Stimulated activated CD4-positive, alpha-beta T cell treated with anti-CD3 and anti-CD28 coated beads, Interleukin-15, amount 100 ng/mL, for 24 hours (primary cell): ENCODE results near the gene DNM1L.
"Not testable (repeated sequence)": the region's sequence is repeated elsewhere in the genome, so short reads cannot be mapped to it uniquely, and the experiment has no call there.

ENCODE experiments used
- DNase-seq: peaks from one replicate; pipeline ENCODE4 v3.0.0-alpha.2; 2020

The DNM1L gene

GRCh38 chr12:32698285-32698684 is 19.2 kb downstream of the DNM1L start:
- no peak for DNase-seq

DNA sequence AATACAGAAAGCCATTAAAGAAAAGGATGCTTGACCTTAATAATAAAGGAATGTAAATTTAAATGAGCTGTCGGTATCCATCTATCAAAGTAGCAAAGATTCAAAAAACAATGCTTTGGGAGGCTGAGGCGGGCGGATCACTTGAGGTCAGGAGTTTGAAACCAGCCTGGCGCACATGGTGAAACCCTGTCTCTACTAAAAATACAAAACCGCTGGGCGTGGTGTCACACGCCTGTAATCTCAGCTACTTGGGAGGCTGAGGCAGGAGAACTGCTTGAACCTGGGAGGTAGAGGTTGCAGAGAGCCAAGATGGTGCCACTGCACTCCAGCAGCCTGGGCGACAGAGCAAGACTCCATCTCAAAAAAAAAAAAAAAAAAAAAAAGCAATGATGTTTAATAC is 20.3 kb downstream of the DNM1L start:
- not testable (repeated sequence) for DNase-seq

- DNase-seq, result no peak
Measured at GRCh38 chr12:32702473-32702872, 23.4 kb downstream of the DNM1L start.

DNA sequence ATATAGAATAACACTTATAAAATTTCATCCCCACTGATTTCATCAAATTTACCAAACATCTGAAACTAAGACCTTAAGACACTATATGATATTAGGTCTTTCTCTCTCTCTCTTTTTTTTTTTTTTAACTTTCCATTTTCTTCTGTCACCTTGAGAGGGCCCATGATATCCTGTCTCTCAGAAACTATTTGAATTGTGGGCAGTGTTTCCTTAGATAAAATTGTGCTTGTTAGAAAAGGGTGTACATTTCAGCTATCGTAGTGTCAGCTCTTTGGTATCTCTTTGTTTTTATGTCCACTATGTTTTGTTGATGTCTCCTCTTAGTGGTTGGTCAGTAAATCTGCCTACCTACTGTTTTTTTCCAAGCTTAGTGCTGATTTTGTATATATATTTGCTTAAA is 23.8 kb downstream of the DNM1L start:
- no peak for DNase-seq

DNA sequence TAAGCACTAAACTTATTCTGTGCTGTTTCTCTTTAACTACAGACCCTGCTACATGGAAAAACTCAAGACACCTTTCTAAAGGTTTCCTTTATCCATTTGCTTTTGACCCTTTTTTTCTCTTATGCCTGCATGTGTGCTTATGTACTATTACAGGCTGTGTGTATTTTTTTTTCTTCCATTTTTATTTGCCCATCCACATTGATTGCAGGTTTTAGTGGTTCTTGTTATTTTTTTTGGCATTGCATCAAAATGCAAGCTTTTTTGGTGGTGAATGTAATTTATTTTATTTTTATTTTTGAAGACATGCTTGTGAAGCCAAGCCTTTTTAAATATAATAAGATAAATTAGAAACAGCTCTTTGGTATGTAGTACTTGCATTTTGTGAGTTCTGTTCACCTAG is 26.7 kb downstream of the DNM1L start:
- DNase-seq, result no peak

- no peak for DNase-seq
Measured at GRCh38 chr12:32706335-32707024, 27.4 kb downstream of the DNM1L start.

DNA sequence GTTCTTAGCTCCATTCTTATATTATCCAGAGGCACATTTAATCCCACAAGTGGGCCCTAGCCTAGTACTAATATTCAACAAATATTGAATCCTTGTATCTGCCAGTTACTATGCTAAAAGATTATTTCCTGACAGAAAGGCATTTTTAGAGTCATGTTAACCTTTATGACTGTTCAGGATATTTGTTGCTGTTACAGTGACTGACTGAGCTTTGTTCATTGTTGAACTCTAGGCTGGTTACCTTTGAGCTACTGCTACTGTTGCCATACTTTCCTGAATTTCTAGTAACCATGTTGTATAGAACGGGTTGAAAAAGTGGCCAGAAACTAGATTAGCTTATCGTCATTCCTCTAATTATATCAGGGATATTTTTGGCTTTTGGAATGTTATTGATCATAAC is 29.8 kb downstream of the DNM1L start:
- no peak for DNase-seq

DNA sequence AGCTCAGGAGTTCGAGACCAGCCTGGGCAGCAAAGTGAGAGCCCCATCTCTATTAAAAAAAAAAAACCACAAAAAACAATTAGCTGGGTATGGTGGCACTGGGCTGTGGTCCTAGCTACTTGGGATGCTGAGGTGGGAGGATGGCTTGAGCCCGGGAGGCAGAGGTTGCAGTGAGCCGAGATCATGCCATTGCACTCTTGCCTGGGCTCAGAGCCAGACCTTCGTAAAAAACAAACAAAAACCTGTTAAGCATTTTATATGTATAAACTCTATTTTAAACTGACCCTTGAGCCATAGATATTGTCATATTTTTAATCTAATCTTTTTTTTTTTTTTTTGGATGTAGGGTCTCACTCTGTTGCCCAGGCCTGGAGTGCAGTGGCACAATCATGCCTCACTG is 35.7 kb downstream of the DNM1L start:
- no peak for DNase-seq

GRCh38 chr12:32718926-32719325 is 39.8 kb downstream of the DNM1L start:
- no peak for DNase-seq

- not testable (repeated sequence) for DNase-seq
Measured at GRCh38 chr12:32725308-32725707, 46.2 kb downstream of the DNM1L start.

GRCh38 chr12:32726286-32726685 is 47.2 kb downstream of the DNM1L start:
- DNase-seq, result no peak

DNA sequence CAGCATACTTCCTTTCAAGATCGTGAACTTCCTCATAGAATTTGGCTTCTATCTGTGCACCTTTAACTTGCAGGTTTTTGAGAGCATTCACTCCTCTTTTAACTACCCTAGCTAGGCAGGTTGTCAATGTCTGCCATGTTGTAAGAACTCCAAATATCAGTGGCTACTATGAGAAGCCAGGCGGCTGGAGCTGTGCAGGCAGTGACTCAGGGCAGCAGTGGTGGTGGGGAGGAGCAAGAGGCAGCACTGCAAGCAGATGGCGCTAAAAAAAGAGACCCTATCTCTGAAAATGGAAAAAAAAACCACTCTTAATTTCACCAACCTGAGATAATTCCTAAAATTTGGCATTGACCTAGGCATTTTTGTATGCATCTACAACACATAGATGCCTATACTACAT is 48.1 kb downstream of the DNM1L start:
- DNase-seq, result no peak

DNA sequence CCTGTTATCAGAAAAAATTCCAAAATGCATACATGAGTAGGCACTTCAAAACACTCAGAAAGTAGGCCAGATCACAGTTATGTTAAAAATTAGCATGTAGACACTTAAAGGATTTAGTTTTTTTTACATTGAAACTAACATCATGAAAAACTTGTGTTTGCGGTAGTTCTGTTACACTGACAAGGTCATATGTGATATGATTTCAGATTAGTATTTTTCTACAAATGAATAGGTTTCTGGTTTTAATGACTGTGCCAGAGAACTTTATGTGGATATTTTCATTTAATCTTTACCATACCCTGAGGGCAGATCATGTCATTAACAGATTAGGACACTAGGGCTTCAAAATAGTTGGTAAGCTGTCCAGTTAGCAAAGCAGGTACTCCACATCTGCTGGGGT is 55.9 kb downstream of the DNM1L start:
- no peak for DNase-seq

- no peak for DNase-seq
Measured at GRCh38 chr12:32736445-32736844, 57.3 kb downstream of the DNM1L start.

GRCh38 chr12:32737715-32738114 is 58.6 kb downstream of the DNM1L start:
- DNase-seq, result no peak

GRCh38 chr12:32739279-32739678 is 60.2 kb downstream of the DNM1L start:
- DNase-seq, result no peak

DNA sequence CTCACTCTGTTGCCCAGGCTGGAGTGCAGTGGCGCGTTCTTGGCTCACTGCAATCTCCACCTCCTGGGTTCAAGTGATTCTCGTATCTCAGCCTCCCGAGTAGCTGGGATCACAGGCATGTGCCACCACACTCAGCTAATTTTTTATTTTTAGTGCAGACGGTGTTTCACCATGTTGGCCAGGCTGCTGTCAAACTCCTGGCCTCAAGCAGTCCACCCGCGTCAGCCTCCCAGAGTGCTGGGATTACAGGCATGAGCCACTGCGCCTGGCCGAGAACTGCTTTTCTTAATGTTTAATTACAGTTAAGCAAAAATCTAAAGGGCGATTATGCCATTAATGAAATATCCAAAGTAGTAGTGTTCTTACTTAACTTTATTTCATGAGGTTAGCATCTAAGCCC is 63.0 kb downstream of the DNM1L start:
- no peak for DNase-seq

- DNase-seq, result no peak
Measured at GRCh38 chr12:32743264-32743663, 64.2 kb downstream of the DNM1L start.

GRCh38 chr12:32753605-32754004 is 74.5 kb downstream of the DNM1L start:
- no peak for DNase-seq

DNA sequence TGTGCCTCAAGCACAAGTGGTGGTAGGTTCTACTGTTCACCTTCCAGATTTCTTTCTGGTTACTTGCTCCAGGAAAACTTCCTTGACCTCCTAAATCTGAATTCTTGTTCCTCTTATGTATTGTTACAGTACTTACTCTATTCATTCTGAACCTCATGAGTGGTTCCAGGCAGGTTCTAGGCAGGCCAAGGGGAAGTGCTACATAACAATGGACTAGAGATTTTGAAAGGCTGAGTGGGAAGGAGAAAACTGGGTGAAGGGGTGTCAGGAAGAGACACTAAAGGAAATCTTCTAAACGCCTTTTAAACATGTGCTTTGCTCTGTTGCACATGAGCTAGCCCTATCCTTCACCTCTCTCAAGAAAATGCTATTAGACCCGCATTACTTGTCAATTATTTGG is 75.0 kb downstream of the DNM1L start:
- no peak for DNase-seq

- DNase-seq, result peak; percentile 81
Measured at GRCh38 chr12:32755051-32755653, 76.1 kb downstream of the DNM1L start.

DNA sequence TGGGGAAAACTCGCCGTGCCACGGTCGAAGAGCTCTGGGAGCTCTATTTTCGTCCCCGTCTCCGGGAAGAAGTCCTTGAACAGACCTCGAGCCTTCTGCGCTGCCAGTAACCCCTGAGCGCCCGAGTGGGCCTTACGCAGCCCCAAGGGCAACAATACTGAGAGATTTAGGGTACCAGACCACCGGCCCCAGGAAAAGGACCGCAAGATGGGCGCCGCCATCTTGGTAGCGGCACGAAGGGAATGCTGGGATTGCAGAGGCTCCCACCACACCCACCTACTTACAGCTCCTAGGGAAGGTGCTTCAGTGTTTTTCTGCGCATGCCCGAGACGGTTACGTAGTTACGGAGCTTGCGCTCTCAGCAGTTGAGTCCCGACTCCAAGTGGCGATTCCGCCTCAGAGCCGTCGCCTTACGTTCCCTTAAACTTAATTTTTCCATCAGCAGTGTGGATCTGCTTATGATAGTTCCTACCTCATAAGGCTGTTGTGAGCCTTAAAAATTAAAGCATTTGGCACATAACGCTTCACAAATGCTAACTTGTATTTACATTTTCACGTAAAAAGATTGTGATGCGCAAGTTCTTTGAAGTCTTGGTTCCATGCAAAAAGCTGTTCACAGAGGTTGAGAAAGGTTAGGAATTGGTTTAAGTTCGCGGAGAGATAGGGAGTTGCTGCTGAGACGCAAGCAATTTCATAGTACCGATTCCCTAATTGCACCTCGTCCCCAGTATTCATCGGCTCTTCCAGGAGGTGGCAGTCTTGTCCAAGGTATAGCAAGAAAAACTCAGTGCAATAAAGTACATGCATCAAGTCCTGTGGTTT is 76.8 kb downstream of the DNM1L start, which contains the start of gene YARS2:
Gene YARS2, minus strand, starts transcription at position 244 of the 822 bp plus-strand sequence. Its CDS starts 23 bp downstream, at position 221.
- peak; percentile 94 for DNase-seq

- DNase-seq, result no peak
Measured at GRCh38 chr12:32756476-32757066, 77.5 kb downstream of the DNM1L start.

DNA sequence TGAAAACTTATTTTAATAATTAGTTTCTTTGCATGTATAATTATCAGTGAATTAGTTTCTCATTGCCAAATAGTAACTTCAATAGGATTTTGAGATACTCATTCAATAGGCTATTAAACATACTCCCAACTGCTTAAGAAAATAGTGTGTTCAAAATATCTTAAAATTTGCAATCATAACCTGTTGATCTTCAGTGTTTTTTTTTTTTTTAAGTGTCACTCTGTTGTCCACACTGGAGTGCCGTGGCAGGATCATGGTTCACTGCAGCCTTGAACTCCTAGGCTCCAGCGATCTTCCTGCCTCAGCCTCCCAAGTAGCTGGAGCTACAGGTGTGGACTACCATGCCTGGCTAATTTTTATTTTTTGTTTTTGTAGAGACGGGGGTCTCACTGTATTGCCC is 78.1 kb downstream of the DNM1L start:
- DNase-seq, result no peak
